Stimulated activated naive CD4-positive, alpha-beta T cell treated with Interleukin-2 at 50 U/mL for 16 hours (primary cell): ENCODE results near the gene CDH20.
A peak's percentile ranks its signal among the peaks of the same experiment; 100 is the strongest.

Experiments
- DNase-seq: peaks from one replicate; lab custom pipeline; 2025; lab: John Stamatoyannopoulos, UW

Gene CDH20

DNA sequence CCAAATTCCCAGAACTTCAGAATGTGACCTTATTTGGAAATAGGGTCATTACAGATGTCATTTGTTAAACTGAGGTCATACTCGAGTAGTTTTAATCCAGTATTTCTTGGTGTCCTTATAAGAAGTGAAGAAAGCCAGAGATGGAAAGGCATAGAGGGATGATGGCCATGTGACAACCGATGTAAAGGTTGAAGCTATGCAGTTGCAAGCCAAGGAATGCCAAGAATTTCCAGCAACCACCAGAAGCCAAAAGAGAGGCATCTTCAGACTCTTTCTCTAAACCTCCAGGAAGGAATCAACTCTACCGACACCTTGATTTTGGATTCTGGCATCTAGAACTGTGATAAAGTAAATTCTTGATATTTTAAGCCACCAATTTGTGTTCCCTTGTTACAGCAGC is 242.2 kb downstream of the CDH20 start:
- DNase-seq: no peak

GRCh38 chr18:61578846-61579245 is 245.6 kb downstream of the CDH20 start:
- DNase-seq: no peak

- DNase-seq: no peak
These were observed 246.4 kb downstream of the CDH20 start for GRCh38 chr18:61579581-61579980.

- no peak for DNase-seq
These were observed 246.8 kb downstream of the CDH20 start for GRCh38 chr18:61580046-61580445.

- peak; percentile 47 for DNase-seq
These were observed 248.5 kb downstream of the CDH20 start for GRCh38 chr18:61581578-61582201.

DNA sequence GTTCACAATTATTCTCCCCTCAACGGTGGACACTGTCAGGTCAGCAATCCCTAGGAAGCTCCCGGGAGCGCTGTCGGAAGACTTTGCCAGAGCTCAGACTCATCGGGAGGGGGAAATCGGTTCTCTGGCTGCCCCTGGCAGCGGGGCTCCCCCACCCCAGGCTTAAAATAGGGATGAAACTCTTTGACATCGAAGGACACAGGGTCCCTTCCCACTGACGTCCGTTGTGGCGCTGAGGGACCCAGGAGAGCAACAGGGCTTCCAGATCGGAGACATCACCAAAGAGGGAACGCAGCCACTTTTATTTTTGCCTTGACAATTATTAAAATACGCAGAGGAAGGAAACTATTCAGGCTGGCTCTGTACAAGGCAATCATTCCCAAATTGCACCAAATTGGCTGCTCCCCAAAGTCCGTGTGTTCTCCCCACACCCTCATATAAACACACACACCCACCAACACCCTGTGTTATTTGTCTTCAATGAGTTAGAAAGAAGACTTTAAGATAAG is 249.0 kb downstream of the CDH20 start:
- DNase-seq: no peak

DNA sequence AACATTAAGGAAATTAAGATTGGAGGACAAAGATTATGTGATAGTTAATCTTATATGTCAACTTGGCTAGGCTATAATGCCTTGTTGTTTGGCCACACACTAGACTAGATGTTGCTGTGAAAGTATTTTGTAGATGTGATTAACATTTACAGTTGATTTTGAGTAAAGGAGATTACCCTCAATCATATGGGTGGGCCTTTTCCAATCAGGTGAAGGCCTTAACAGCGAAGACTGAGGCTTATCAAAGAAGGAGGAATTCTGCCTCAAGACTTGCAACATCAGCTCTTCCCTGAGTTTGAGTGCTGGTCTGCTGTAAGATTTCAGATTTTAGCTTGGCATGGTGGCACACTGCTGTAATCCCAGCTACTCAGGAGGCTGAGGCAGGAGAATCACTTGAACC is 250.3 kb downstream of the CDH20 start:
- no peak for DNase-seq

GRCh38 chr18:61587865-61588264 is 254.6 kb downstream of the CDH20 start:
- DNase-seq: no peak

- no peak for DNase-seq
These were observed 256.0 kb downstream of the CDH20 start for GRCh38 chr18:61589053-61589723.

GRCh38 chr18:61589724-61590065 is 256.5 kb downstream of the CDH20 start:
- no peak for DNase-seq

- no peak for DNase-seq
These were observed 258.0 kb downstream of the CDH20 start for GRCh38 chr18:61591253-61591652.

DNA sequence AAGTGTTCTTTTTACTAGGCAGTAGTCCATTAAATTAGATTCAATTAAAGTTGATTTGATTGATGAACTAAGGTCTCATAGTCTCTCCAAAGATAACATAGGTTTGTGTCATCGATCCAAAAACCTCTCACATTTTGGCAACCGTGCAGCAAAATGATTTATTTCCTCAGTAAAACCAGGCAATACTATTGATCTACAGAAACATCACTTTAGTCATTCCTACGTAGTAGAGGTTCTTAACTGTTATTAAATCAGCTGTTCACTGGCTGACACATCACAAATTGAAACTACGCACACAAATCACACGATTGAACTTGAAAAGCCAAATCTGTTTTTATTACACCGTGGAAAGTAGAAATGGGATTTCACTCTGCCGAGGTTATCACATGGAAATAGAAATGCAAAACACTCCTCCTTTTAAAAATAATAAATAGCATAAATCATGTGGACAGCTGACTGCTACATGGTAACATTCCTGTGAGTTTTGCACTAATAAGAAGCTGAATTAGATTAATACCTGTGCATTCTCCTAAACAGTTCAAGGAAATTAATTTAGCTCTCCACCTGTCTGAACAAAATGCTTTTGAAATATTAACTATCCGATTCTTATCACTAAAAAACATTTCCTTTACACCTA is 262.5 kb downstream of the CDH20 start:
- no peak for DNase-seq

DNA sequence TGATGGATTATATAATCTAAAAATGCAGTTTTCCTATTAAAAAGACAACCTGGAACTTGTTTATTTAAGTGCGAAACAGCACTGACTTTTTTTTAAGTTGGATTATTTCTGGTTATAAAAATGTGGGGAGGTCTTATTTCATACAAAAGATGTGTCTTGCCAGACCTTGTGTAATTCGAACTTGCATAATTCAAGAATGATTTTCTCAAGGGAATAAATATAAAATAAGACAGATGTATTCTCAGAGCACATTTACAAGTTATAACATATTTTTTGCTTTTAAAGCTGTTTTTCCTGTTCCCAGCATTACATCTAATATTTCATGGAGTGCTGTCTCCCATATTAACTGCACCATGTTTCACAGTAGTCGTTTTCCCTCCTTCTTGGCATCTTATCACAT is 263.1 kb downstream of the CDH20 start:
- DNase-seq: no peak

GRCh38 chr18:61597316-61597715 is 264.1 kb downstream of the CDH20 start:
- no peak for DNase-seq

GRCh38 chr18:61600422-61600821 is 267.2 kb downstream of the CDH20 start:
- DNase-seq: no peak

GRCh38 chr18:61602836-61603235 is 269.6 kb downstream of the CDH20 start:
- DNase-seq: no peak
